CD4-positive, alpha-beta T cell treated with Interleukin-12 subunit alpha and Interleukin-12 subunit beta, for 1 hour (primary cell): ENCODE measurements around the gene GAREM1.

Experiments
- DNase-seq: peaks from one replicate; pipeline ENCODE4 v3.0.0-alpha.2; 2020

Gene GAREM1

DNA sequence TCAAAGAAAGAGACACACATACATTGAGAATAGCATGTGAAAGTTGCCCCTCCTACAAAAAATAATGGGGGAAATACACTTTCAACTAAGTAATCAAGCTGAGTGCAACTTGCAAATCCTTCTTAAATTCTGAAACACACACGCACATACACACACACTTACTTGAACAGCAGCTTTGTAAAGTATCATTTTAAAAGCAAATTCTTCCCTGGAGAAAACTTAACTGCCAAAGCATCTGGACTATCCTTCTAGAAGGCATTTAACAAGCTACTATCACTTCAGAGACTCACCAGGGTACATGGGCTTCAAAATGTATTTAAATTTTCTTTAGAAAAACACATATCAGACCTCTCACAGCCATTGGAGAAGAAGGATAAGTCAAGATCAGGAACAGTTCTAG, 15.3 kb downstream of the GAREM1 start:
- no peak for DNase-seq

DNA sequence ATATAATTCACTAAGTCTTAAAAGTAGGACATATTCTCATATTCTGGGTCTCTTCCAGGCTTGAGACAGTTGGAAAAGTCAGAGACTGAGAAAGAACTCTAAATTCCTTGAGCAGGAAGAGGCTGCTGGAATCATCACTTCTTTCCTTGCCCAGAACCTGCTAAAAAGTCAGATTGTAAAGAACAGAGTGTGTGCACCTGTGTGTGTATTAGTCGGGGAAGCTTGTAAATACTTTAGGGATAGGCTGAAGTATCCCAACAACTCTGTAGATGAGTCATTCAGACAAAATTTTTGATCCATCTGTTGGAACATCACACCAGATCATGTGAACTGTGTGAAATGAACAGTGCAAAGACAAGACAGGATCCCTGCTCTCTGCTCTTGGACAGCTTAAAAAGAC, 16.1 kb downstream of the GAREM1 start:
- no peak for DNase-seq

DNA sequence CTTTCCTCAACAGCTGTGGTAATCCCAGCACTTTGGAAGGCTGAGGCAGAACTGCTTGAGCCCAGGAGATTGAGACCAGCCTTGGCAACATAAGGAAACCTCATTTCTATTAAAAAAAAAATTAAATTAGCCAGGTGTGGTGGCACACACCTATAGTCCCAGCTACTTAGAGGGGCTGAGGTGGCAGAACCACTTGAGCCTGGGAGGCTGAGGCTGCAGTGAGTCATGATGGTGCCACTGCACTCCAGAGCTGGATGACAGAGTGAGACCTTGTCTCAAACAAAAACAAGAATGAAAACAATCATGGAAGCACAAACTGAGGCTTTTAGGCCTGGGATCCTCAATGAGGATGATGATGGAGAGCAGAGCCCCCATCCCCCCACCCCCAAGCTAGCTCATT, 19.8 kb downstream of the GAREM1 start:
- no peak for DNase-seq

DNA sequence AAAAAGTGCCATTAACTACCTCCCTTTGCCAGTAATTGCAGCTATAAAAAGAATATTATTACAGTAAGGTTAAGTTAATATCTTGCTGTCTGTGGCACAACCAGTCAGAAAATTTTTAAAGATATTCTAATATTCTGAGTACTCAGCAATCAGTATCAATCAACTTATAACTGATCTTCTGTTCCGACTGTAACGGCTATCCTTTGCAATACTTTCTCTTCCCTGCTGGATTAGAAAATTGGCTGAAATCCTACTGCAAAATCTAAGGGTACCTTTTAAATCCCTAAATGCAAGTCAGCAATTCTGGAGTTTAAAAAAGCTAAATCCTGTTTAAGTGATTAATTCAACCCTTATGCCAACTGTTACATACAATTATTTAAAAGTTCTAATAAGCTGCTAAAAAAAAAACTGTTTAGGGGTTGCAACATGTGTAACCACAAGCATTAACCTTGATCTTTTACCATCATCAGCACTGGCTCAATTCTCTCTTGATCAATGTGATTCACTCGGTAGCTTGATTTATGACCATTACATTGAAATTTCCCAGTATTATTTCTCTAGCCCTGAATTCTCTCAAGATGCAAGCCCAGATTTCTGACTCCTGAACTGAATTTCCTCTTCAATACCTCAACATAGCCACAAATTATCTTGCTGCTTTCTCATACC, 20.5 kb downstream of the GAREM1 start:
- DNase-seq, result no peak

DNA sequence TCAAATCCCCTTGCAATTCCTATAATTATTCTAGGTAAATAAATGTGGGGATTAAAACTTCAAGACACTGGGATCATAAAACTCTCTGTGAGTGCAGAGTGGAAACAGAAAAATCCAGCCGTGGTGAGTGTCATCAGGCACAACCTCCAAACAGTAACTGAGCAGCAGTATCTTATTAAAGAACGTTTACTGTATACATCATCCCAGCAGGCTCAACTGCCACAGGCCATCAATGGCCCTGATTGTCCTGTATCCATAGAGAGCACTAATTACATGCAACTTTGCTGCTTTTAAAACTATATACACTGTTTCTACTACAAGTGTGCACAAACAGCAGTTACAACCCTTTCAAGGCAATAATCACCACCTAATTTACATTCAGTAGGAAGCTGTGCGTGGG, 23.9 kb downstream of the GAREM1 start:
- DNase-seq, result no peak

DNA sequence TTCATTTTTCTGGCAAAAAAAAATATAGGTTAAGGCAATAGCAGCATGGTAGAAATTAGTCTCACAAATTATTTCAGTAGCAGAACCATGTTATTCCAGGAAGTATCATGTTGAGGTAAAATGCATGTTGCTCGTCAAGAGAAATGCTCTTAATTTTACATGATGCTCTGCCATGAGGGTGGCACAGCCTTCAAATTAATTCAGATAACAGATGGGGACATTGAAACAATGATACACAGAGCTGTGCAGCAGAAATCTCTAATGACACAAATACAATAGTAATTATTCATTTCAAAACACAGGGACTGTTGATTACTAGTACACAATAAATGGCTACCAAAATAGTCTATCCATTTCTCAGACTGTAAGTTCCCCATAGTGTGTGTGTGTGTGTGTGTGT, 24.8 kb downstream of the GAREM1 start:
- no peak for DNase-seq

DNA sequence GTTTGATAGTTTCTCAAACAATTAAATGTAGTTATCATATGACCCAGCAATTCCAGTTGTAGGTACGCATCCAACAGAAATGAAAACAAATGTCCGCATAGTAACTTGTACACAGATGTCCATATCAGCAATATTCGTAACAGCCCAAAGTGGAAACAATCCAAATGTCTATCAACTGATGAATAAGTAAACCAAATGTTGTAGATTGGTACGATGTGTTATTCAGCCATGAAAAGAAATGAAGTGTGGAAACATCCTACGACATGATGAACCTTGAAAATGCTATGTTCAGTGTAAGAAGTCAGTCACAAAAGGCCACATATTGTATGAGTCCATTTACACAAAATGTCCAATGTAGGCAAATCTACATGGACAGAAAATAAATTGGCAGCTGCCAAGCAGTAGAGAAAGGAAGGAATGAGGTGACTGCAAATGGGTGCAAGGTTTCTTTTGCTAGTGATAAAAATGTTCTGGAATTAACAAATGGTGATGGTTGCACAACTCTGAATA, 26.9 kb downstream of the GAREM1 start:
- no peak for DNase-seq

DNA sequence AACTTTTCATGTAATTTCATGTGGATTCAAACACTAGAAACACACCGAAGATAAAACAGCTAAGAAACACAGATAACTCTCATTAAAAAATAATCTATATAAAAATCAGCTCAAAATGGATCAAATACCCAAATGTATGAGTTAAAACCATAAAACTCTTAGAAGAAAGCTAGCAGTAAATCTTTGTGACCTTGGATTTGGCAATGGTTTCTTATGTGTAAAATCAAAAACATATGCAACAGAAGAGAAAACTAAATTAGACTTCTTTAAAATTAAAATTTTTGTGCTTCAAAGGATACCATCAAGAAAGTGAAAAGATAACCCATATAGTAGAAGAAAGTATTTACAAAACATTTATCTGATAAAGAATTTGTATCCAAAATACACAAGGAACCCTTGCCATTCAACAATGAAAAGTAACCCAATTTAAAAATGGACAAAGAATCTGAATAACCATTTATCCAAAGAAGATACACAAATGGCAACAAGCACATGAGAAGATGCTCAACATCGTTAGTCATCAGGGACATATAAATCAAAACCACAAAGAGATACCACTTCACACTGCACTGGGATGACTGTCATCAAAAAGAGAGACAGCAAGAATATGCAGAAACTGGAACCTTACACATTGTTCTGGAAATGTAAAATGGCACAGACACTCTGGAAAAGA, 27.5 kb downstream of the GAREM1 start:
- no peak for DNase-seq

DNA sequence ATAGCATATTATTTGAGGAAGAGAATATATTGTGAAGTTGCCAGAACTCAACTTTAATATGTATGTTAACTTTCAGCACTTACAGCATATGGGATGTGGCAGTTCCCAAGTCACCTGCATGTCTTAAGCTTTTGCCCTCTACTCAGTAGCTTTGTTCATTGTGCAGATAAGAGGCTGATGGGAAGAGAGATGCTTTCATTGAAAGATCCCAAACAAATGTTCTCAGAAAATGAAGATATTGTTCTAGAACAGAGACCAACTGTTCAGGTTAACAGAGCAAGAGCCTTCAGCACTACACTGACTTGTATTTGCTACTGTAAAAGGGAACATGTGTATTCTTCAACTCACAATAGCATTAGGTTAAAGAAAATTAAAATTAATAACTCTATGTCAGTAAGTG, 28.1 kb downstream of the GAREM1 start:
- DNase-seq, result no peak

DNA sequence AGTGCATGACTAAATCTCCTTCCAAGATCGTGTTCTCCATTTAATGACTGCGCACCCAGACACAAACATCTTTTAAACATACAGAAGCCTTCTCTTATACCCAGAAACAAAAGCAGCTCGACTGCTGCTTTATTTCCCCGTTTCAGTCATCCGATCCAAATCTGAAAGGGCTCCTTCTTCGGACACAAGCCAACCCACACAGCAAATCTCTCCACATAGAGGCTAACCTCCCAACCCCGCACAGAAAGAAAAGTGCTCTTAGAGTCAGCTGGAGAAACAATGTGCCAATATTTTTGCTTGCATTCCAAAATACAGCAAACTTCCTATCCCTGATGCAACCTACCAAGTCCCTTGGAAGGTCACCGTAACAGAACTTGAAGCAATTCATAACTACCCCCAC, 29.1 kb downstream of the GAREM1 start:
- no peak for DNase-seq

DNA sequence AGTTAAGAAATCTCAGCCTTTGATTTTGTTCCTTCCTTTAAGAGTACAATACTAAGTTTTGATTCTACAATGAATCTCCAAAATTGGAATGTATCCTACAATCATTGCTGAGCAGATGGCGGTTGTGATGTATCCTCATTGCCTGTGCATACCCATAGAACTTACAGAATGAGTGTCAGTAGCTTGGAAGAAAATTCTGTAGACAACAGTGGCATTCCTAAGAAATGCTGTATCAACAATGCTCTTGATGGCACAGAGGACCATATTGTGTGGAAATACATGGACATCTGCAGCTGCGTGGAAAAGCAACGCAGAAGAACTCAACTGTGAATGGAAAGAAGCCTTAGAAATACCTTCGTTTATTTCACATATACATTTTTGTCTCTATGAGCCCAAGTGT, 30.2 kb downstream of the GAREM1 start:
- DNase-seq, result no peak

DNA sequence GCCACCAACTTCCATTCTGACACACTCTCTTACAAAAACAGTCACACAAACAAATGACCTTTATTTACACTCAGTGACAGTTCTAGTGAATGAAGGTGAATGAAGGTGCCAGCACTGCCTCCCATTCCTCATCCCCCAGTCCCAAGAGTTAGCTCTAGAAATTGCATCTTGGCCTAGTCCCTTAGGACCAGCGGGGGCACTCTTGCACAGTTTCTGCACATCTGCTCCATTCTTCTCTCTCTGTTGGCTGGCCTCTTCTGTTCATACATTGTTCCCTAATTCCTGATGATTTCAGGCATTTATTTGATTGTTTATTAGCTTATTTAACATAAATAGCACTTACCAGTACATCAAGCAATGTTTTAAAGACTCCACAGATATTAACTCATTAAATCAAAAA, 30.9 kb downstream of the GAREM1 start:
- DNase-seq, result no peak

DNA sequence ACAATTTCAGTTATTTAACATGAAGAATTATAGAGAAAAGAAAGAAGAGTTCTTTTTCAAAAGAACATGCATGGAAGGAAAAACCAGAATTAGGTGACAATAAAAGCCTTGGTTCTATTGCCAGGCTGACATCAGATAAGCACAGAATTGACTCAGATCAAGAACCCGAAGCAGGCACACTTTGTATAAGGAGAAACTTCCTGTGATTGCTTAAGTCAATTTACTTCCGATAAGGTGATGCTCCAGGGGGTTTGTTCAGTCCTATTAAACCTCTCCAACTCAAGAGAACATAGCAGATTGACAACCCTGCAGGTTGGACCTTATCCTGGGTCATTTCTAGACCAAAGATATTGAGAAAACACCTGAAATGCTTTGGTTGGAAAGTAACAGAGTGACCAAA, 31.4 kb downstream of the GAREM1 start:
- DNase-seq, result no peak

DNA sequence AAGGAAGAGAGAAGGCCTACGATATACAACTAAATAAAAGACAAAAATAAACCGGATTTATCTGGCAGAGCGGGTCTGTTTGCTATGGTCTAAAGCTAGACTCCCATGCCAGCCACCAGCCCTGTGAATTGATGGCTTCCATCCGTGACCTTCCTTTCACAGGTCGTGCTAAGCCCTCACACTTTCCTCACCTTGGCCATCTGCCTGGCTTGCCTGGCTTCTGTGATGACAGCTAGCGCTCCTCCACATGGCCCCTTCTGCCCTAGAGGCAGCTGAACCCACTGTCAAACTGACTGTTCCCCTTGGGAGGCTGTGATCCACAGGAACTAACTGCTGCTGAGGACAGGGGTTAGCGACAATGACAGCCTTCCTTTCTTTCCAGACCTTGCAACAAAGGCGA, 32.5 kb downstream of the GAREM1 start:
- no peak for DNase-seq

DNA sequence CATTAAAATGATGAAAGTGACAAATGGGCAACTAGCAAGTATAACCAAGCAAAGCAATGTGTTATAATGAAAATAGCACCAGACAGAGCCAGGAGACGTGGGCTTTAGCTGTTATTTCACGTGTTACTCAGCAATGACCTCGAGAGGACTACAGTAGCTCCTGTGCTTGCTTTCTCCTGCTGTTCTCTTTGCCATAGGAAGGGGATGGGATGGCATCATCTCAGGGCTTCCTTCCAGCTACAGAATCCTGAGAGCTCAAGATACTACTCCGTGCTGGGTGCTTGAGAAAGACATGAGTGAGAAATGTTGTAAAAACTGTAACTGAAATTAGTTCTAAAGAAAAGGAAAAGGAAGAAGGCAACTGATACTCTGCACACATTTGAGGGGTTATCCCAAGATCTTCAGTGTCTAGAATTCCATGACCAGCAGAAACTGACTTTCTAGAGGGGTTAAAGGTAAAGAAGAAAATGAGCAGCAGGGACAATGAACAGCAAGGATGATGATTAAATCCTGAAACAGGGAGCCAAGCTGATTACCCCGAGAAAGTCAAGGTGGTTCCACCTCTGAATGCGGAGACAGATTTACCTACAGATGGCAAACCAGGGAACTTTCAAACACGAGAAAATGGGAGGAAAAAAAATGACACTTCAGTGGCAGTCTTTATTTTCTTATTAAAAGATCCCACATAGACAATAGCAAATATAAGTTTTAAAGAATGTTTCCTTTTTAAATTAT, 33.4 kb downstream of the GAREM1 start:
- DNase-seq, result no peak

DNA sequence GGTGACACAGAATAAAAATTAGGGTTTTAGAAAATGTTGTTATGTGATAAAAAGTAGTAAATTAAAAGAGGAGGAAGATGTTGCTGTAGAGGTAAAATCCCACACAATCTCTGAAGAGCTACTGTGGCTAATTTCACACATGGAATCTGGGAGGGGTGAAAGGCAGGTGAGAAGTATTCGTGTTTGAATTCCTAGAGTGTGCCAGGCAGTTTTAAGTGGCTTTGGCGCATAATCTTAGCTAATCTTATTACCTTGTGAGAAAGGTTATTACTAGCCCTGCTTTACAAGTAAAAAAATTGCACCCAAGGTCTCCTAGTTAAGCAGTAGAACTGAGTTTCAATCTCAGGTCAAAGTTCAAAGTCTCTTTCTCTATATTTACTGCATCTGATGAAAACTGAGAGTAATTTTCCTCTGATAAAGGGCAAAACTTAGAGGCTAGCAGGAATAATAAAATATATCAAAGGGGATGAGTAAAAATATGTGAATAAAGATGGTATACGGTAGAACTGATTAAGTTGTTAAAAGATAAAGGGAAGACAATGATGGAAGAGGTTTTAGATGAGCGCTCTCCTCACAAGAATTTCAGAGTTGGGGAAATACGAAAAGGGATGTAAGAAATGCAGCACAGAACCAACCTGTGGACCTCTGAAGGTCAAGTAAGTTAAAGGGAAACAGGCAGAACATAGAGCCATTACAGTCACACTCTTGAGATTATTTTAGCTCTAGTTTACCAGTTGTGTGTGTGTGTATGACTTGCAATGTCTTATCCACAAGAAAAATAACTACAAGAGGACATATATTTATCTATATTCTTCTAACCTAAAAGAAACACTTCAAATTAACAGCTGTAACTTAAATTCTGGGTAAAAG, 34.8 kb downstream of the GAREM1 start:
- no peak for DNase-seq

DNA sequence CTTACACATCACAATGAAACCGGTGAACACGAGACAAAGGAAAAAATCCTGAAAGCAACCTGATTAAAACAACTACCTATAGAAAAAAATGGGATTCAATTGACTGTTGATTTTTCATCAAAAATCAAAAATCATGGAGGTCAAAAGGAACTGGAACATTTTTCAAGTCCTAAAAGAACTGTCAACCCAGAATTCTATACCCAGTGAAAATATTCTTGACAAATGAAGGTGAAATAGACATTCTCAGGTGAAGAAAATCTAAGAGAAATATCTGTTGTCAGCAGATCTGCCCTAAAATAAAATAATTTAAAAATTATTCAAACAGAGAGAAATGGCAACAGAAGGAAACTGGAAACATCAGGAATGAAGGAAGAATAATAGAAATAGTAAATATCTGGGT, 38.9 kb downstream of the GAREM1 start:
- no peak for DNase-seq

DNA sequence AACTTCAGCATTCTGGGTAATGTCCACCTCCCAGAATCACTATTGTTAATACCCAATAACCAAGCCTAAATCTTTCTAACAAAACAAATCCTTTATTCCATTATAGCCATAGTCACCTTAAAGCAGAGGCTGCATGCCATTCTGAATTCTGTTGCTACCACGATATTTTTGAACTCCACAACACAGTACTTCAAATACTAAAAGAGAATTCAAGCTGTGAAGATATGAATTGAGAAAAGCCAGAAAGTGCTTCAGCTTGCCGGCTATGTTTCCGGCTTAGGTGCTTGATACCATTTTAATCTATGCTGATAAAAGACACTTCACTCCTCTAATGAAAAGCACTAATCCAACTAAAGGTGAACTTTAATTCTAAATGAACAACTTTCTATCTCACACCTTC, 41.3 kb downstream of the GAREM1 start:
- no peak for DNase-seq

DNA sequence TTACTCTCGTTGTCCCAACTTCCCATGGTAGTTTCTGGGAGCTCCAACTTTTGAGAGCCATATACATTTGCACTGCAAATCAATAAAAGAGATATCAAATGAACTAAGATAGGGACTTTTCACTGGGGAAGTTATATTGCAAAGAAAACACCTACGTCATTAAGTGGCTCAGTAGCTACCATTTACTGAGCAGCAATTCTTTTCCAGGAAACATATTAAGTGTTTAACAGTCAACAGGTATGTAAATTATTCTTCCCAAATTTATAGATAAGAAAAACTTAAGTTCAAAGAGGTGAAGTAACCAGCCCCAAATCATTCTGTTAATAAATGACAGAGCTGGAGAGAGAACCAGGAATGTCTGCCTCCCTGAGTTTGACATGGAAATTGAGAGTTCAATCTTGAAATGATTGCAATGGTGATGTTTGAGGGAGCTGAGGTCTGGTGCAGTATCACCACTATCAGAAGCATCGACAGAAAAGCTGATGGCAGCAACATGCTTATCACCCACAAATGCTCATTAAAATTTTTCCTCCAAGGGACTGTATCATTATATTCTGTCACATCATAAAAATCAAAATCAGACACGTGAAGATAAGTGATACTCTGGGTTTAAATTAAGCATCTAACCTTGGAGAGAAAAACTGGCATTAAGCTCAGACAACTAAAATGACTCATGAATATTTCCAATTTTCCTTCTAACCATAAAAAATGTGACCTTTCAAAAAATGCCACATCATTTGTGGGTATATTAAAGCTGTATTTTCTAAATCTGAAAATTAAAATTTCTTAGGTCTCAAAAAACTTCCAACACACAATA, 43.4 kb downstream of the GAREM1 start:
- no peak for DNase-seq

DNA sequence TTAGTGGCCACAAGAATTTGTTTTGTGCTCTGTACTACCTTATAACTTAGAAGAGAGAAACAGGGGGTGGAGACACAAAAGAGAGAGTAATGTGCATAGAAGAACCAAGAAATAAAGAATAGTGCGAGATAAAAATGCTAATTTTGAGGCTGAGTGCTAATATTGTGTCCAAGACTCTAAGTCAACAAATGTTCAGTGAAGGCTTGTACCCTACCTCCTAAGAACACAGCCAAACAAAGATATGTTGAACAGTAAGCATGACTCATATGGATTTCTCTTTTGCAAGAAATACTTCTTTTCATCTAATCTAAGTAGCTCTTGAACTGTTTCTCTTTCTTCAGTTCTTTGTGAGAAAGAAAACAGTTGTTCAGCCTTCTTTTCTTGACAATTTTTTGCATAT, 45.2 kb downstream of the GAREM1 start:
- no peak for DNase-seq

DNA sequence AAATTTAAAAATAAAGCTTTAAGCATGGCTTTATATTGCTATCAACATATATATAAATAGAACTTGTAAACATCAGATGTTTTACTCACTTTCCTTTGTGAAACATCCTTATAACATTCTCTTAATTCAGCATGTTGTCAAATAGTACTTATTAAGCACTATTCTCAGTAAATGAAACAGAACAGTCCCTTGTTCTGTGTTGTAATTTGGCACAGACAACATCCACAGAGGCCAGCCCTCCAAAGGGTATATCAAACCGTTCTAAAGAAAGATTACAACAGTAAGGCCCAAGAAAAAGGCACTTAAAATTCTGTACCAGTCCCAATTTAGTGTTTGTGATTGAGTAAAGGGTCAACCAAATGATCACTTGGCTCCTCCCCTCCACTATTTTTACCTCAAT, 46.0 kb downstream of the GAREM1 start:
- DNase-seq, result no peak
